NCI-H2196 (cell line): Measurements from ENCODE around the gene SLC6A5.
"Not testable (repeated sequence)": the region's sequence is repeated elsewhere in the genome, so short reads cannot be mapped to it uniquely, and the experiment has no call there.

Experiments used
- DNase-seq: peaks from one replicate; lab custom pipeline; 2025; ENCODE audit not compliant: unreplicated experiment; lab: John Stamatoyannopoulos, UW

The SLC6A5 gene

DNA sequence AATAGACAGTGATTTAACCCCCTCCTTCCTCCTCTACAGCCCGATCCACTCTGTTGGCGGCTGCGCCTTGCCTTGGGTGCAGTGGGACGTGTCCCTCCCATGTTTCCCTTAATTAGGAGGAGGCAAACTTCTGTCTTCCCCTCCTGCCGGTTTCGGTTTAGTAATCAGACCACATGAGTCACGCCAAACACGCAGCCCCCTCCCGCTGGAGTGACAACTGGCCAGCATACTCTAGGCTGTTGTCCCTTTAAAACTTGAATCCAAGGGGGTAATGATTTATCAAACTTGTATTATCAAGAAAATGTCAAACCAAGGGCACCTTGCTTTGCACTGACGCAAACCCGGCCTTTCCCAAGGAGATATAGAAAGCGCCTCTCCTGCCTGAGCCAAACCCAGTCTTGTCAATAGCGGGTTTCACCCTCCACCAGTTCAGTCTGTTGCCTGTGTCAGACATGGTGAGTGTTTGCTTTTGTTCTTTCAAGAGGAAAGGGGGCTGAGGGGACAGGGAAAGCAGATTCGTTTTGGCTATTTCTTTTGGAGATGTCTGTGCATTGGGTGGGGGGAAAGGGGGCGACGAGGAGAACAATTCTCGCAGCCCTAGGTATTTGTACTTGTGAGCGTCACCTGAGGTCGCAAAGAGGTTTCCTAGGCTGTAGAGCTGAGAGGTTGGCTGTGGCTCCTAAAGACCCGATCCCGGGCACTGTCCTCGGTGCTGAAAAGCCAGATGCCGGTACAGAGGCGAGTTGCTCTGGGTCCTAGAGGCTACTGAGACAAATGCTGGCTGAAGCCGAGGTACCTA is at the start of gene SLC6A5:
Gene SLC6A5, plus strand, starts transcription at position 388 of the 799 bp plus-strand sequence. Its CDS starts 65 bp downstream, at position 453.
- DNase-seq = no peak

DNA sequence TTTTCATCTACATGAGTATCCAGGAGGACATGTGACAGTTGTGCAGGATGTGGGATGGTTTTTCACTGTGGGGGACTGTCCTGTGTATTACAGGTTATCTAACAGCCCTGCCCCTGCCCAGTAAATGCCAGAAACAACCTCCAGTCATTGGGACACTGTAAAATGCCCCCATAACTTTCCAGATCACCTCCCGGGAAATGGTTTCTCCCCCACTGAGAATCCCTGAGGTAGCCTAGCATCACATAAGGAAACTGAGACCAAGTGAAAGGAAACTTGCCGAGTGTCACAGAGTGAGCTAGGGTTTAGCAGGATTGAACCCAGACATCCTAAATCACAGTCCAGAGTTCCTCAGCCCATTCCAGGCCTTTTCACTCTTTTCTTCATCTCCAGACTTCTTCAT is 48.3 kb upstream of the SLC6A5 start:
- no peak for DNase-seq

DNA sequence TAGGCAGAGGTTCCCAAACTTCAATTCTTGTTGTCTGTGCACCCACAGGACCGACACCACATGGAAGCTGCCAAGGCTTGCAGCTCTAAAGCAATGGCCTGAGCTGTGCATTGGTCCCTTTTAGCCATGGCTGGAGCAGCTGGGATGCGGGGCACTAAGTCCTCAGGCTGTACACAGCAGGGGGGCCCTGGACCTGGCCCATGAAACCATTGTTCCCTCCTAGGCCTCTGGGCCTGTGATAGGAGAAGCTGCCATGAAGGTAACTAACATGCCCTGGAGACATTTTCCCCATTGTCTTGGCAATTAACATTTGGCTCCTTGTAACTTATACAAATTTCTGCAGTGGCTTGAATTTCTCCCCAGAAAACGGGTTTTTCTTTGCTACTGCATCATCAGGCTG is 43.6 kb upstream of the SLC6A5 start:
- no peak for DNase-seq

DNA sequence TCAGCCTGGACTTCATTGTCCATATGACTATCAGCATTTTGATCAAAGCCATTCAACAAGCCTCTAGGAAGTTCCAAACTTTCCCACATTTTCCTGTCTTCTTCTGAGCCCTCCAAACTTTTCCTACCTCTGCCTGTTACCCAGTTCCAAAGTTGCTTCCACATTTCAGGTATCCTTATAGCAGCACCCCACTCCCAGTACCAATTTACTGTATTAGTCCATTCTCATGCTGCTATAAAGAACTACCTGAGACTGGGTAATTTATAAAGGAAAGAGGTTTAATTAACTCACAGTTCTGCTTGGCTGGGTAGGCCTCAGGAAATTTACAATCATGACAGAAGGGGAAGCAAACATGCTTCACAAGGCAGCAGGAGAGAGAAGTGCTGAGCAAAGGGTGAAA is 43.0 kb upstream of the SLC6A5 start:
- not testable (repeated sequence) for DNase-seq

DNA sequence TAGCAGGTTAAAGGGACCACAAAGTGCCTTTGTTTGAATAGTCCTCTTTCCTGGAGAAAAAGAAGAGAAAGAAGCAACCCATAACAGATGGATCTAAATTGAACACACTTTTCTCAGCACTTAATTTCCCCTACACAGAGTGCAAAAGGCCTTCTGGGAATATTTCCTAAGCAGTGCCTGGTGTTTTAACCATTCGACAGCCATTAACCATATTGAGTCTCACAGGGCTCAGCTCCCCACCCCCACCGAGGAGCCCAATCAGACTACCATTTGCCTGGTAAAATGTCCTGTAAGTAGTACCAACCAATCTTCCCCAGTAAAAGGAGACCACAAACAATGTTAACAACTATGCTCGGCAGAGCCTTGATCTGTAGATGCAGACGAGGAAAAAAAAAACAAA is 40.7 kb upstream of the SLC6A5 start:
- no peak for DNase-seq

DNA sequence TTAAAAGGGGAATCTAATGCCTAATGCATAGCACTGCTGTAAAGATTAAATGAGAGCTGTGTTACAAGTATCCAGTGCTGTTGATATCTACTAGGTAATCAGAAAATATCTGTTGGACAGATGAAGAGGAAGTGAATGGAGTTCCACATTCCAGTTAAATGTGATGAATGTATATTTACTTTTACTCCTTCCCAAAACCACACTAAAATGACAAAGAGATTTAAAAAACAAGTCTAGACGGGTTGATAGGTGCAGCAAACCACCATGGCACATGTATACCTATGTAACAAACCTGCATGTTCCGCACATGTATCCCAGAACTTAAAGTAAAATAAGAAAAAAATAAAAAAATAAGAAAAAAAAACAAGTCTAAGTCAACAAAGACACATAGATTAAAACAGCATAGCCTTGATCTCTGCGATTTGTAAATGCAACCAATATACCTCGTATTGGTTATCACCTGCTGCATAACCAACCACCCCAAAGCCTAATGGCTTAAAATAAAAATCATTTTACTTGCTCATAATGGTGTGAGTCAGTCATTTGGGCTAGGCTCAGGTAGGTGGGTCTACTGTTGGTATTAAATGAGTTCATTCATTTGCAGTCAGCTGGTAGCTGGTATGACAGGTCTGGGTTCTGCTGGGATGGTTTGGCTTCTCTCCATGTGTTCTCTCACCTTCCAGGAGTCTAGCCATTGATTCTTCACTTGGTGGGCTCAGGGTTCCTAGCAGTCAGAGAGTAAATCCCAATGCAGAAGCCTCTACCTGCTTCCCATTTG is 39.7 kb upstream of the SLC6A5 start:
- no peak for DNase-seq

DNA sequence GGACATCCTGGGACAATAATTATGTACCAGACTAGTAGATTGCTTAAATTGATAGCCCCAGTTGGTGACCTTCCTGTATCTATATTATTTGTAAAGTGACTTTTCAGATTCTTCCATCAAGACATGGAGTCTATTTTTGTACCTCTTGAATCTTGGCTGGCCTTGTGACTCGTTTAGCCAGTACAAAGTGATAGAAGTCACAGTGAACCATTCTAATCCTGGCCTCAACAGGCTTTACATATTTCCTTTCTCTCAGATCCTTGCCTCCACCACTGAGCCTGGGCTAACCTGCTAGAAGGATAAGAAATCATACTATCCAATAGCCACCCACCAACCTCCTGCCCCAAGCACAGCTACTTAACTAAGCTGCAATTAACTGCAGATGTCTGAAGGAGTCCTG is 37.5 kb upstream of the SLC6A5 start:
- DNase-seq = no peak

DNA sequence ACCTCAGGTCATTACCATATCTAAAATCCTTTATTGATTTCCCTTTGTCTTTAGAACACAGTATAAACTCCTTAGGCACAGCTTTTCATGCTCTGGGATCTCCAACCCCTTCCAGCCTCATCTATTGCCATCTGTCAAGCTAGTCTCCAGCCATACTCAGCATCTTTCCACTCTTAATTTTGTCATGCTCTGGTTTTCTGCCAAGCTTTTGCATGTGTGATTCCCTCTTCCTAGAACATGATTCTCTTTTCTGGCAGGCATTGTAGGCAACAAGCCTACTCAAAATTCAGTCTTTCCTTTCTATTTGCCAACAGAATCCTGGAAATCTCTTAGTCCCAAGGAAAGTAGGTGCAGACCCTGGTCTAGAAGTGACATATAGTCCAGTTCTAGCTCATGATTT is 35.5 kb upstream of the SLC6A5 start:
- peak; percentile 6 for DNase-seq

DNA sequence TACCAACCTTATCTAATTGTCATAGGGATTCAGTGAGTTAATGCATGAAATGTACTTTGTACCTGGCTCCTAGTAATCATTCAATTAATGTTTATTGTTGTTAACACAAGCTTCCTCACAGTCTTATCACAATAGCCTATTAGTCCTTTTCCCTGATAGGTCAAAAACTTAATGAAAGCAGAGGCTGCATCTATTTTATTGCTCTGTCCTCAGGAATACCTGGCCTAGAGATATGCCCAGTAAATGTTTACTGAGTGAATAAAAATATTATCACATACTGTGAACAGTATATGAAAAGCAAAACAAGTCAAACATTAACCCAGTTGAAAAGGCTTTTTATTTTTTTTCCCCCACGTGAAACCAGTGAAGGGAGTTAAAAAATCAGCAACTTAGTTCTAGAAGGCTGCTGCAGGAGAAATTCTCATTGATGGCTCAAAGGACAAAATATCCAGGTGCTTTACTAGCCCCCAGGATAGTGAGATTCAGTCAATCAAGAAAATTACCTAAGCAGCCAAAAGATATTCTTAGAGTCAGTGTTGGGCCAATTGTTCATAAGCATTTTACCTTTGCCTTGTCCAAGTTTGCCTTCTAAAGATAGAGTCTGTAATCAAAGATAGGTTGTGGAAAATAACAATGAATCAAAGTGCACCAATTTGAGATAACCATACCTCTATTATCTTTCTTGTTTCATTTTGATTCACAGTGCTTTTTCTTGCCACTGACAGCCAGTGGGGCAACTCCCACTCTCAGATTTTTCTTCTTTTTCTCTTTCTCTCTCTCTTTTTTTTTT is 34.4 kb upstream of the SLC6A5 start:
- DNase-seq = no peak

DNA sequence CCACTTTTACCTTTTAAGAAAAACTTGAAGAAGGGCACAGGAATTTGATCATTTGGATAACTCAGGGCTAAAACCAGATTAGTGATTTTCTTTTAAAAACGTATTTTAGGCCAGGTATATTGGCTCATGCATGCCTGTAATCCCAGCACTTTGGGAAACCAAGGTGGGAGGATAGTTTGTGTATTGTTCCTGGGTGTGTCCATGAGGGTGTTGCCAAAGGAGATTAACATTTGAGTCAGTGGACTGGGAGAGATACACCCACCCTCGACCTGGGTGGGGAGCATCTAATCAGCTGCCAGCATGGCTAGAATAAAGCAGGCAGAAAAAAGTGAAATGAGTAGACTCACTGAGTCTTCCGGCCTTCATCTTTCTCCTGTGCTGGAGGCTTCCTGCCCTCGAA is 33.3 kb upstream of the SLC6A5 start:
- not testable (repeated sequence) for DNase-seq

DNA sequence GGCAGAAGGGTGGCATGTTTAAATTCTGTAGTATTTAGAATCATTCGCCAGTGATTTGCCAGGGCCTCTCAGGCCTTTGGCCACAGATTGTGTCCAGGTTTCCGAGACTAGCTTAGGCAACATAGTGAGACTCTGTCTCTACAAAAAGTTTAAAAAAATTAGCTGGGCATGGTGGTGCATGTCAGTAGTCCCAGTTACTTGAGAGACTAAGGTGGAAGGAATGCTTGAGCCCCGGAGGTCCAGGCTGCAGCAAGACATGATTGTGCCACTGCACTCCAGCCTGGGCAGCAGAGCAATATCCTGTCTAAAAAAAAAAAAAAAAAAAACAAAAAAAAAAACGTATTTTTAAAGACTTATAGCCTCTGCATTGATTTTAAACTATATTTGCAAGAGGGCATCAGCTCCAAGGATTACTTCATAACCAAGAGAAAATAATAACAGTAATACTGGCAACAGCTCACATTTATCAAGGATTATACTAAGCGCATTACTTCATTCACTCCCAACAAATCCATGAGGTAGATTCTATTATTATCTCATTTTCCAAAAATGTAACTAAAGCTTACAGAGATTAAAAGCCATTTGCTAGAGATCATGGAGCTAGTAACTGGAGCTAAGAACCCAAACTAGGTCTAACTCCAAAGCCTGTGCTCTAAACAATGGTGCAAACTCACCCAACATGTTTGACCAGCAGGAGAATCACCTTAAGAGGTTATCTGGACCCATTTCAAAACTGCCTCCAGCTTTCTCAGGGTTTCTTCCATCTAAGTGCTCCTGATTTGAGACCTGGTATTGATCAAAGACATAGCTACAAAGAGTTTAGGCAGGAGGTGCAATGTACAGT is 32.6 kb upstream of the SLC6A5 start:
- DNase-seq = peak; percentile 5

DNA sequence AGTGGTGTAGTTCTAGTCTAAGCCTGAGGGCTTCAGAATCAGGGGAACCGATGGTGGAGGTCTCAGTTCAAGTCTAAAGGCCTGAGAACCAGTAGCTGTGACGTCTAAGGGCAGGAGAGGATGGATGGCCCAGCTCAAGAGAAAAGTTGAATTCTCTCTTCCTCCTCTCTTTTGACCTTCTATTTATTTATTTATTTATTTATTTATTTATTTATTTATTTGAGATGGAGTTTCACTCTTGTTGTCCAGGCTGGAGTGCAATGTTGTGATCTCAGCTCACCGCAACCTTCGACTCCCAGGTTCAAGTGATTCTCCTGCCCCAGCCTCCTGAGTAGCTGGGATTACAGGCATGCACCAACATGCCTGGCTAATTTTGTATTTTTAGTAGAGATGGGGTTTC is 19.7 kb upstream of the SLC6A5 start:
- not testable (repeated sequence) for DNase-seq

DNA sequence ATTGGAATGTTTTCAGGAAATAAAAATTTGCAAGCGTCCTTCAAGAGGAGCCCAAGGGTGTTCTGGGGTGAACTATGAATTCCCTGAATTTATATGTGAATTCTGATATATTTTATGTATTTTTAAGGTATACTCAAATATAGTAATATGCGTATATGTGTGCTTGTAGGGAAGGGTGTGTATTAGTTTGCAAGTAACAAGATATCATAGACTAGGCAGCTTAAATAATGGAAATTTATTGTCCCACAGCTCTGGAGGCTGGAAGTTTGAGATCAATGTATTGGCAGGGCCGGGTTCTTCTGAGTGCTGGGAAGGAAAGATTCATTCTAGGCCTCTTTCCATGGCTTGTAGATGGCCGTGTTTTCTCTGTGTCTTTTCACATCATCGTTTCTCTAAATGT is 16.2 kb upstream of the SLC6A5 start:
- DNase-seq = no peak

DNA sequence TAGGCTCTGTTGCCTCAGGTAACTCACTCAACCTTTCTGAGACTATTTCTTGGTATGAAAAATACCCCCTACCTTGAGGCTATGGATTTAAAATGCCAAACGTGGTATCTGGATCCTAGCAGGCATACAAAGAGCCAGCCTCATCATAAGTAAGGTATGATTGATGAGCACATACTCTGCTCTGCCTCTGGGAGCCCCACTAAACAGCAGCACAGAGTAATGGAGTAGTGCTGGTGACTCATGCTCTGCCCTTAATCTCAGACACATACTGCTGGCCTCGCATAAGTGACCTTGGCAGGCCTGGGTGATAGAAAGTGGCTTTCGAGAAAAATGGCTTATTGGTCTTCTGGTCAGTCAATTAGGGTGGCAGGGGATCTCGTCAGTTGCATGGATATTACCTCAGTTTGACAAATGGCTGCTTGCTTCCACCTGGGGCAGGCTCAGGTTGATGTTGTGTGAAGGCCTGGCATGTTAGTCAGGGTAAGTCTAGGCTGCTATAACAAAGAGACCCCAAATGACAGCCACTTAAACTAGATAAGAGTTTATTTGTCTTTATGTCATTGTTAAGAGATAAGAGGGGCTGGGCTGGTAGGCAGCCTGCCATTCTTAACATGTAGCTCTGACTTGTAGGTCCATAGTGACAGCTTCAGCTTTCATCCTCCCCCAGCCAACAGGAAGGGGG is 15.2 kb upstream of the SLC6A5 start:
- no peak for DNase-seq

DNA sequence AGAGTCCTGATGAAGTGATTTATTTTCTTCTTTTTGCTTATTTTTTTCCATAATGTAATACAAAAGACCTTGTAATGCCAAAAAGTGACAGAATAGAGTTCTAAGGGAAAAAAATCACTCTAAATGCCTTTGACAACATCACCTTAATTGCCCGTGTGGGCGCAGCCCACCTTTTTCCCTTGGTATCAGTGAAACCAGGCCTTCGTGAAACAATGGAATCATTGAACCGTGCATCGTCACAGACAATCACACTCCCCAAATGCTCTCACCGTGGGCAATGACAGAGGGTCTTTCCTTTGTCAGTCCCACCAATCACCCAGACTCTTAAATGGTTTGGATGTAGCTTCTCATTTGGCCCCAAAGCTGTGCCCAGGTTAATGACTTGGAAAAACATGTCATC is 9.6 kb upstream of the SLC6A5 start:
- DNase-seq = no peak

DNA sequence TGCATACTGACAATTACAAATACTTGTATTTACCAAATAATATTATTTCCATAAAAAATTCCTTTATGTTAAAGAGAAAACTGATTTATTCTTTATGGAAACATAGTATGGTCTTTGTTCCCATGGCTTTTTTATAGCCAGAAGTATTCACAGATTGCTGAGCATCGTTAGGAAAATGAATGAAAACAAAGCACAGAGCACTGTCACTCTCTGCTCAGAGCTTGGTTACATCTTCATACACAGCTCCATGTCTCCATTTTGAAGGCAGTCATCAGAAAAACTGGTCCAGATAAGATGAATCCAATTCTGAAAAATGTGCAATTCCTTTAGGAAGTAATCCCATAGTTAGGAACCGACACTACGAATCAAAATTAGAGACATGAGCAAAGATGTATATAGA is 9.0 kb upstream of the SLC6A5 start:
- DNase-seq = no peak

DNA sequence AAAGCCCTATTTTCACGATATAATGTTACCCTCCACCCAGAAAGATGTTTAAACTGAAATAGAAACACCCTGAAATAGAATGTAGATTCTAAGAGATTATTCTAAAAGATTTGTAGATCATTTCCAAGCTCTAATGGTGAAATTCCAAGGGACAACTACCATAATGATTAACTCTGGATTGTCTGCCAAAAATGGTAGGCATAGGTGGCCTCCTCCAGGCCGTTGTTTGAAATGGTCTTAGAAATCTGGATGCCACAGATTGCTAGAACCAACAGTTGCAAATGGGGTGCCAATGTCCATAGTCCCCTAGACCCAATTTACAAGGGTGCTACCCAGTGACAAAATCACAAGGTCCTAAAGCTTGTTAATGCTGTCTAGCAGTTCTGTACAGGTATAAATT is 6.7 kb upstream of the SLC6A5 start:
- no peak for DNase-seq

DNA sequence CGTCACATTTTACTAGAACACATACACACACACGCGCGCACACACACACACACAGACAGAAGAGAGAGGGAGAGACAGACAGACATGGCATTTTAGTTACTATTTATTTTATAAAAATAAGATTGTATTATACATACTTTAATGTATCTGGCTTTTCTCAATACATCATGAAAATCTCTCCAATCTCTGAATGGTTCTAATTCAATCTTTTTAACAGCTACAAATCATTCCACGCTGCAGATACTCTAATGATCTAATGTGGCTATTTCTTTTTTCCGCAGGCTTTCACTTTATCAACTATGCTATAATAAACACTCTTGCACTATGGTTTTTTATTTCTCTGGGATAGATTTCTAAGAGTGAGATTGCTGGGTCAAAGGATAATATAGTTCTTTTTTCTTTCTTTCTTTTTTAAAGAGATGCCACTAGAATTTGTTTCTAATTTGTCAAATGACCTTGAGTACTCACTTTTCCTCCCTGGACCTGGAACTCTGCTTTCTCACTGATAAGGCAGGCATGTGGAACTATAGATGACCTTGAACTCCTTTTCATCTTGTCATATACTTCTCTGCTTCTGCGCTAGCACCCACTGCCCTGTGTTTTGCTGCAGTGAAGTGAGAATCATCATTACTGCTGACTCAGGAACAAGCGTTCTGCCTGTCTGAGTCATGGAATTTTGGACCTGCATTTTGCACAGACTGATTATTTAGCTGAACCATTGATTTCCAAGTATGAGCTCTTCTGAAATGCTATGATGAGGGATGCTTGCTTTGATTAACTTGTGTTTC is 4.9 kb upstream of the SLC6A5 start:
- no peak for DNase-seq

DNA sequence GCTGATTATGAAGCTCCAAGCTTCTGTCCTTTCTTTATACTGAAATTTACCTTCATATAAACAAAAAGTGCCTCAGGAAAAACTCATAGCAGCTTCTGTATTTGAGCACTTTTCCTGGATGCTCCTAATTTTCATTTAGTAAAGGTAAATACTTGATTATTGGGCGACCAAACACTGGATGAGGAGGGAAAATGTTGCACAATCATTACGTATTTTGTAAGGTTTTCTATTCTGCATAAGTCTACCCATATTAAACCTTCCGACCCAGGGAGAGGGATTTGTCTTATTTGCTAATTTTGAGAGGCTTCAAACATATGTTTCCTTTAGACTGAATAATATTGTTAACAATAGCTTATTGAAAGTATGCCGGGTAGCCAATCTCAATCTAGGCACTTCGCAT is 4.3 kb upstream of the SLC6A5 start:
- no peak for DNase-seq
